T-helper 2 cell treated with Interferon-gamma antibody and Interleukin-4, amounts not matched to agents 5 μg/mL and 100 μg/mL, for 36 hours (primary cell): ENCODE measurements around the gene TLE4.

Experiments
- DNase-seq: peaks from one replicate; pipeline ENCODE4 v3.0.0; 2021; ENCODE audit warnings: low spot score
- H3K27ac Mint-ChIP-seq: one replicate; pipeline ENCODE4 v1.8.0; 2021; ENCODE audit warnings: mild to moderate bottlenecking, mixed read lengths
- H3K27me3 Mint-ChIP-seq: one replicate; pipeline ENCODE4 v1.8.0; 2021; ENCODE audit warnings: low read depth, mixed read lengths
- H3K36me3 Mint-ChIP-seq: one replicate; pipeline ENCODE4 v1.8.0; 2021; ENCODE audit warnings: low read depth, mixed read lengths
- H3K4me1 Mint-ChIP-seq: one replicate; pipeline ENCODE4 v1.8.0; 2021; ENCODE audit warnings: low read depth, mixed read lengths
- H3K4me3 Mint-ChIP-seq: one replicate; pipeline ENCODE4 v1.8.0; 2022; ENCODE audit warnings: mild to moderate bottlenecking, moderate library complexity, mixed read lengths
- H3K9me3 Mint-ChIP-seq: one replicate; pipeline ENCODE4 v1.8.0; 2021; ENCODE audit warnings: mixed read lengths

The TLE4 gene

GRCh38 chr9:79674052-79674777, 102.5 kb downstream of the TLE4 start:
- Mint-ChIP-seq H3K4me3 (no peak overlapping the region), H3K27ac (no peak overlapping the region), H3K9me3 (no peaks in the 10 kb centered on the region), H3K27me3 (no peaks in the 10 kb centered on the region), H3K4me1 (peaks cover 18% of the 10 kb centered on the region), H3K36me3 (peaks cover 10% of the 10 kb centered on the region)
- no peak for DNase-seq

GRCh38 chr9:79681576-79681975, 109.8 kb downstream of the TLE4 start:
- Mint-ChIP-seq H3K27ac (no peak overlapping the region), H3K27me3 (no peaks in the 10 kb centered on the region), H3K4me3 (no peak overlapping the region), H3K36me3 (peaks cover 6% of the 10 kb centered on the region), H3K9me3 (peaks cover 3% of the 10 kb centered on the region), H3K4me1 (peaks cover 14% of the 10 kb centered on the region)
- no peak for DNase-seq

GRCh38 chr9:79682076-79682736, 110.4 kb downstream of the TLE4 start:
- Mint-ChIP-seq H3K4me1 (peaks cover 19% of the 10 kb centered on the region), H3K27me3 (no peaks in the 10 kb centered on the region), H3K9me3 (peaks cover 3% of the 10 kb centered on the region), H3K4me3 (no peak overlapping the region), H3K27ac (no peak overlapping the region), H3K36me3 (peaks cover 8% of the 10 kb centered on the region)
- no peak for DNase-seq

GRCh38 chr9:79684059-79684458, 112.3 kb downstream of the TLE4 start:
- Mint-ChIP-seq H3K36me3 (peaks cover 13% of the 10 kb centered on the region), H3K4me1 (peaks cover 23% of the 10 kb centered on the region), H3K27ac (no peak overlapping the region), H3K9me3 (peaks cover 3% of the 10 kb centered on the region), H3K4me3 (no peak overlapping the region), H3K27me3 (no peaks in the 10 kb centered on the region)
- DNase-seq, result no peak

GRCh38 chr9:79684711-79685575, 113.2 kb downstream of the TLE4 start:
- Mint-ChIP-seq H3K27me3 (no peaks in the 10 kb centered on the region), H3K9me3 (peaks cover 3% of the 10 kb centered on the region), H3K4me1 (peaks cover 24% of the 10 kb centered on the region), H3K4me3 (no peak overlapping the region), H3K27ac (no peak overlapping the region), H3K36me3 (peaks cover 13% of the 10 kb centered on the region)
- DNase-seq, result no peak

GRCh38 chr9:79685577-79685976, 113.8 kb downstream of the TLE4 start:
- Mint-ChIP-seq H3K4me1 (peaks cover 24% of the 10 kb centered on the region), H3K27me3 (no peaks in the 10 kb centered on the region), H3K27ac (no peak overlapping the region), H3K9me3 (peaks cover 3% of the 10 kb centered on the region), H3K36me3 (peaks cover 13% of the 10 kb centered on the region), H3K4me3 (no peak overlapping the region)
- DNase-seq, result no peak

GRCh38 chr9:79686381-79687130, 114.8 kb downstream of the TLE4 start:
- Mint-ChIP-seq H3K4me3 (peak overlapping the region; percentile 30), H3K9me3 (peaks cover 3% of the 10 kb centered on the region), H3K27me3 (no peaks in the 10 kb centered on the region), H3K27ac (peak overlapping the region; percentile 76), H3K36me3 (peaks cover 15% of the 10 kb centered on the region), H3K4me1 (peaks cover 18% of the 10 kb centered on the region)
- no peak for DNase-seq

- peaks cover 3% of the 10 kb centered on the region for H3K9me3 Mint-ChIP-seq
- H3K27ac Mint-ChIP-seq, result peak overlapping the region; percentile 76
- H3K4me1 Mint-ChIP-seq, result peaks cover 18% of the 10 kb centered on the region
- H3K27me3 Mint-ChIP-seq, result no peaks in the 10 kb centered on the region
- DNase-seq, result peak; percentile 8
- H3K36me3 Mint-ChIP-seq, result peaks cover 17% of the 10 kb centered on the region
- H3K4me3 Mint-ChIP-seq, result peak overlapping the region; percentile 30
Observed at GRCh38 chr9:79687131-79687447, 115.3 kb downstream of the TLE4 start.

- DNase-seq, result no peak
- no peak overlapping the region for H3K27ac Mint-ChIP-seq
- peaks cover 3% of the 10 kb centered on the region for H3K9me3 Mint-ChIP-seq
- H3K4me1 Mint-ChIP-seq, result peaks cover 18% of the 10 kb centered on the region
- no peaks in the 10 kb centered on the region for H3K27me3 Mint-ChIP-seq
- H3K4me3 Mint-ChIP-seq, result no peak overlapping the region
- H3K36me3 Mint-ChIP-seq, result peaks cover 17% of the 10 kb centered on the region
Observed at GRCh38 chr9:79688363-79688762, 116.6 kb downstream of the TLE4 start.

GRCh38 chr9:79689576-79689975, 117.8 kb downstream of the TLE4 start:
- peaks cover 26% of the 10 kb centered on the region for H3K4me1 Mint-ChIP-seq
- H3K4me3 Mint-ChIP-seq, result no peak overlapping the region
- peaks cover 3% of the 10 kb centered on the region for H3K9me3 Mint-ChIP-seq
- DNase-seq, result no peak
- H3K27me3 Mint-ChIP-seq, result no peaks in the 10 kb centered on the region
- H3K27ac Mint-ChIP-seq, result no peak overlapping the region
- H3K36me3 Mint-ChIP-seq, result peaks cover 13% of the 10 kb centered on the region

GRCh38 chr9:79691496-79691895, 119.7 kb downstream of the TLE4 start:
- Mint-ChIP-seq H3K36me3 (peaks cover 13% of the 10 kb centered on the region), H3K9me3 (no peaks in the 10 kb centered on the region), H3K27ac (no peak overlapping the region), H3K4me3 (no peak overlapping the region), H3K4me1 (peaks cover 35% of the 10 kb centered on the region), H3K27me3 (no peaks in the 10 kb centered on the region)
- no peak for DNase-seq

GRCh38 chr9:79692857-79693571, 121.2 kb downstream of the TLE4 start:
- Mint-ChIP-seq H3K4me3 (no peak overlapping the region), H3K4me1 (peaks cover 29% of the 10 kb centered on the region), H3K27ac (no peak overlapping the region), H3K9me3 (no peaks in the 10 kb centered on the region), H3K36me3 (peaks cover 7% of the 10 kb centered on the region), H3K27me3 (no peaks in the 10 kb centered on the region)
- DNase-seq, result no peak

- Mint-ChIP-seq H3K27me3 (no peaks in the 10 kb centered on the region), H3K36me3 (peaks cover 7% of the 10 kb centered on the region), H3K4me3 (peak overlapping the region; percentile 36), H3K9me3 (no peaks in the 10 kb centered on the region), H3K4me1 (peaks cover 29% of the 10 kb centered on the region), H3K27ac (no peak overlapping the region)
- DNase-seq, result no peak
Observed at GRCh38 chr9:79693750-79694149, 122.0 kb downstream of the TLE4 start.
